ENCODE measurements around the gene GALNT9. TPM values are rescaled to one million over a fixed set of nuclear protein-coding genes. Genes with fewer than 3 reads are reported as not detected.

GALNT9 gene
- total and polyA plus RNA-seq, 7 donors: 0.28 to 5.0 (median 2.8) TPM; not detected in 2

- TF ChIP-seq CTCF (IDR thresholded peaks at IDR 0.05): no peak
- no peak for TF ChIP-seq POLR2A (IDR thresholded peaks at IDR 0.05)
- no peak for TF ChIP-seq POLR2AphosphoS5 (IDR thresholded peaks at IDR 0.05)
- TF ChIP-seq EP300 (IDR thresholded peaks at IDR 0.05): no peak
- no peak for DNase-seq
- Histone ChIP-seq H3K4me3 (no peak overlapping the region), H3K36me3 (no peaks in the 10 kb centered on the region), H3K27ac (no peak overlapping the region), H3K27me3 (peaks cover 11 to 99% (median 77%) of the 10 kb centered on the region in 3 donors), H3K9me3 (no peaks in the 10 kb centered on the region), H3K4me1 (no peaks in the 10 kb centered on the region)
- intact Hi-C loops (cut with DNase I): no loop called here
- 60% methylated on average over 35 of the region's 35 CpGs for WGBS, 2 donors
Observed at GRCh38 chr12:132173135-132174014, 156.0 kb downstream of the GALNT9 start.

GRCh38 chr12:132172619-132173018 lies 156.8 kb downstream of the GALNT9 start:
- Histone ChIP-seq H3K4me3 (no peak overlapping the region), H3K36me3 (no peaks in the 10 kb centered on the region), H3K9me3 (no peaks in the 10 kb centered on the region), H3K4me1 (no peaks in the 10 kb centered on the region), H3K27me3 (peaks cover 13 to 99% (median 82%) of the 10 kb centered on the region in 3 donors), H3K27ac (no peak overlapping the region)
- intact Hi-C loops (cut with DNase I): no loop called here
- no peak for TF ChIP-seq POLR2AphosphoS5 (IDR thresholded peaks at IDR 0.05)
- no peak for TF ChIP-seq POLR2A (IDR thresholded peaks at IDR 0.05)
- TF ChIP-seq CTCF (IDR thresholded peaks at IDR 0.05): no peak
- no peak for TF ChIP-seq EP300 (IDR thresholded peaks at IDR 0.05)
- 61% methylated on average over 15 of the region's 15 CpGs for WGBS, 2 donors
- DNase-seq: no peak

GRCh38 chr12:132171968-132172521 lies 157.3 kb downstream of the GALNT9 start:
- no peak for DNase-seq
- 82 to 85% methylated on average over 28 of the region's 28 CpGs for WGBS, 2 donors

GRCh38 chr12:132171293-132171967 lies 158.0 kb downstream of the GALNT9 start:
- Histone ChIP-seq H3K9me3 (no peaks in the 10 kb centered on the region), H3K4me3 (no peak overlapping the region), H3K27me3 (peaks cover 13 to 94% (median 80%) of the 10 kb centered on the region in 3 donors), H3K27ac (no peak overlapping the region), H3K36me3 (no peaks in the 10 kb centered on the region), H3K4me1 (no peaks in the 10 kb centered on the region)
- TF ChIP-seq CTCF (IDR thresholded peaks at IDR 0.05) (no peak), POLR2A (IDR thresholded peaks at IDR 0.05) (no peak), POLR2AphosphoS5 (IDR thresholded peaks at IDR 0.05) (no peak), EP300 (IDR thresholded peaks at IDR 0.05) (no peak)
- no peak for DNase-seq
- intact Hi-C loops (cut with DNase I): no loop called here
- WGBS, 2 donors: 58 to 72% methylated on average over 24 of the region's 24 CpGs

More at GRCh38 chr12:132171968-132172521, 157.3 kb downstream of the GALNT9 start:
- Histone ChIP-seq H3K9me3 (no peaks in the 10 kb centered on the region), H3K27ac (no peak overlapping the region), H3K4me3 (no peak overlapping the region), H3K27me3 (peaks cover 13 to 99% (median 85%) of the 10 kb centered on the region in 3 donors), H3K36me3 (no peaks in the 10 kb centered on the region), H3K4me1 (no peaks in the 10 kb centered on the region)
- no peak for TF ChIP-seq EP300 (IDR thresholded peaks at IDR 0.05)
- TF ChIP-seq CTCF (IDR thresholded peaks at IDR 0.05): no peak
- no peak for TF ChIP-seq POLR2A (IDR thresholded peaks at IDR 0.05)
- no peak for TF ChIP-seq POLR2AphosphoS5 (IDR thresholded peaks at IDR 0.05)
- intact Hi-C loops (cut with DNase I): no loop called here

Measured in sigmoid colon (tissue), 7 donors.